ENCODE results near the gene CANT1.

The CANT1 gene

GRCh38 chr17:79009397-79010303 is at the start of gene CANT1:
Gene CANT1, minus strand, starts transcription at chr17:79009764. Its CDS starts 12,142 bp downstream, at chr17:78997622.
- H3K4me3 ChIP-seq (ENCODE audit: low read depth, low read length): peak within 1 kb of the TSS; percentile 97
- DNase-seq (ENCODE audit: low read depth): peak; percentile 57
- no peak for TF ChIP-seq CTCF (IDR thresholded peaks at IDR 0.05; ENCODE audit: low read depth, low read length, missing control alignments)

- DNase-seq (ENCODE audit: low read depth): no peak
- no peak overlapping the region for H3K4me3 ChIP-seq (ENCODE audit: low read depth, low read length)
- TF ChIP-seq CTCF (IDR thresholded peaks at IDR 0.05; ENCODE audit: low read depth, low read length, missing control alignments): no peak
These were observed 48.3 kb upstream of the CANT1 start for GRCh38 chr17:79057737-79058385.

GRCh38 chr17:79055197-79055596 is 45.6 kb upstream of the CANT1 start:
- no peak overlapping the region for H3K4me3 ChIP-seq (ENCODE audit: low read depth, low read length)
- DNase-seq (ENCODE audit: low read depth): no peak
- no peak for TF ChIP-seq CTCF (IDR thresholded peaks at IDR 0.05; ENCODE audit: low read depth, low read length, missing control alignments)

- DNase-seq (ENCODE audit: low read depth): no peak
- no peak overlapping the region for H3K4me3 ChIP-seq (ENCODE audit: low read depth, low read length)
- no peak for TF ChIP-seq CTCF (IDR thresholded peaks at IDR 0.05; ENCODE audit: low read depth, low read length, missing control alignments)
These were observed 44.8 kb upstream of the CANT1 start for GRCh38 chr17:79054200-79054960.

- no peak for TF ChIP-seq CTCF (IDR thresholded peaks at IDR 0.05; ENCODE audit: low read depth, low read length, missing control alignments)
- DNase-seq (ENCODE audit: low read depth): no peak
- H3K4me3 ChIP-seq (ENCODE audit: low read depth, low read length): no peak overlapping the region
These were observed 43.8 kb upstream of the CANT1 start for GRCh38 chr17:79053251-79053925.

GRCh38 chr17:79052131-79052530 is 42.6 kb upstream of the CANT1 start:
- H3K4me3 ChIP-seq (ENCODE audit: low read depth, low read length): no peak overlapping the region
- no peak for TF ChIP-seq CTCF (IDR thresholded peaks at IDR 0.05; ENCODE audit: low read depth, low read length, missing control alignments)
- no peak for DNase-seq (ENCODE audit: low read depth)
